HG03457 (cell line): Measurements from ENCODE around the gene AKR1C1.
"Not testable (repeated sequence)": the region's sequence is repeated elsewhere in the genome, so short reads cannot be mapped to it uniquely, and the experiment has no call there.

Experiments
- ATAC-seq: cut with Tn5 transposase; IDR thresholded peaks from one replicate; pipeline ENCODE4 v1.9.1; 2021; ENCODE audit warnings: moderate number of reproducible peaks; ENCODE audit not compliant: unreplicated experiment

Gene AKR1C1

DNA sequence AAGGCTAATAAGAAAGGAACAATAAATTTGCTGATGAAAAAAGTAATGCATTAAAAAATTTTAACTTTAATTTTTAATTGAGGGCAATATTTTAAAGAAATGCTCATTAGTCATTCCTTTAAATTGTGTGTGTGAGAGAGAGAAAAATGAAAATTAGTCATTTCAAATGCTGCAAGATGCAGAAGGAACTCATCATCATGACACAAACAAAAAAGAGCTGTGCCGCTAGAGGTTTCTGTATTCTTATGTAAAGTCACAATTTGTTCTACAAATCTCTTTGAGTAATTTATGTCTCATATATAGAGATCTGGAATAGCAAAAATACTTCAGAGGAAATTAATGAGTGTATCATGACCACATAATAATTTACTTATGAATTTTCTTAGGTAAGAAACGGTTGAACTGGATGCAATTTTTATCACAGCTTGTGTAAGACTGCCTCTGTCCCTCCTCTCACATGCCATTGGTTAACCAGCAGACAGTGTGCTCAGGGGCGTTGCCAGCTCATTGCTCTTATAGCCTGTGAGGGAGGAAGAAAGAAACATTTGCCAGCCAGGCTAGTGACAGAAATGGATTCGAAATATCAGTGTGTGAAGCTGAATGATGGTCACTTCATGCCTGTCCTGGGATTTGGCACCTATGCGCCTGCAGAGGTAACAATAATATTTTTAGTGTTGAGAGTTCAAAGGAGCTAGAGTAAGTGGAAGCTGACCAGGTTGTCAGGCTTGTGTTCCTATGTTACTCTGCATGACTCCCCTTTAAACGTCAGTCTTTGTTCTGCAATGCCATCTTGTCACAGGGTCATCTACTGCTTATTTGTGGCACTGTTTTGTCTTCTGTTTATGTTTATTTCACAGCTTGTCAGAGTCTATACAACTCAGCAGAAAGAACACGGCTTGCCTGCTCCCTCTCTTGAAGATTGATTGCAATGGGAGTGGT, at the start of gene AKR1C1:
TSS of gene AKR1C1 (plus strand) at position 540 of the 939 bp plus-strand sequence. CDS start at position 570, 30 bp downstream.
- not testable (repeated sequence) for ATAC-seq

DNA sequence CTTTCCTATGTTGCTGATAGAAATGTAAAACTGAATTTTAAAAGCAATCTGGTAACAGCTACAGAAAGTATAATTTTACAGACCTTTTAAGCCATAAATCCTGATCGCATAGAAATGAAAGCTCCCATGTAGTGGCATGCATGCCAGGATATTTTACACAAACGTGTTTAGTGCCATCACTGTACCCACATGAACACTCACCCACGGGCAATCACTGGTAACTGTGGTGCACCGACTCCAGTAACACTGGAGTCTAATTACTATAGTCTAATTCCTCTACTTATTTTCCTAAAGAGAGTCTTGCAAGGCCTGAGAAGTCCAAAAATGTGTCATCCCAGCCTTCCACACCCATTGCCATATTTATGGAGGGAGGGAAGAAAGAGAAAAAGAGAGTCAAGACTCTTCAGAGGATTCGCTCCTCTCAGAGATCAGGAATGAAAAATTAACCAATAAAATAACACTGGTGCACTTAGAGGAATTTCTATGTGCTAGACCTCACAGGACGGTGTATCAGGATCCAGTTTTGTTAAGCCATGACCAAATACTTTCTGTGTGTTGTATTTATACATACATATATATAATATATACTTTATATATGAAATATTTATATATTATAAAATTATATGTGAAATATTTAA, 48.9 kb upstream of the AKR1C1 start:
- ATAC-seq, result no peak

DNA sequence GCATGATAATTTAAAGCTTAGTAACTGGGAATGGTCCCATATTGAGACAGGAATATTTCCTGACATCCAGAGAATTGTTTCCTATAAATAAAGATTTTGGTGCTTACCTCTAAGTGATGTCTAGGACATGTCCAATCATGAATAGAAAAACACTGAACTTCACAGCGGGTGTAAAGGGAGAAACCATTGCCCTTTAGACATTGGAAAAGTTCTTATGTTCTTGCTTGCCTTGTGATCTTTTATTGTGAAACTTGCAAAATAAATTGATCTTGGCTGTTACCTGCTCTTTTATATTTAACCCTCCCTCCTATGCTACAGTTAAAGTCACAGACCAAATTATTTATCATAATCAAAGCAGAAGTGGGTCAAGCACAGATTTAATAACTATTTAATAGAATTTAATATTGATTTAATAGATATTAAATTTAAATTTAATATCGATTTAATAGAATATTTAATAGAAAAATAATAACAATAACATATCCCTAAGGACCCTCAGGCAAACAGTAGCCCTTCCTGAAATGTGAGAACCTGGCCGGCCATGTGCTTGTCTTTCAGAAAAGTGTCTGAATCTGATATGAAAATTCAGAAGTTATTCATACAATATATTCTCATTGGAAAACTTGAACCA, 47.0 kb upstream of the AKR1C1 start:
- no peak for ATAC-seq

DNA sequence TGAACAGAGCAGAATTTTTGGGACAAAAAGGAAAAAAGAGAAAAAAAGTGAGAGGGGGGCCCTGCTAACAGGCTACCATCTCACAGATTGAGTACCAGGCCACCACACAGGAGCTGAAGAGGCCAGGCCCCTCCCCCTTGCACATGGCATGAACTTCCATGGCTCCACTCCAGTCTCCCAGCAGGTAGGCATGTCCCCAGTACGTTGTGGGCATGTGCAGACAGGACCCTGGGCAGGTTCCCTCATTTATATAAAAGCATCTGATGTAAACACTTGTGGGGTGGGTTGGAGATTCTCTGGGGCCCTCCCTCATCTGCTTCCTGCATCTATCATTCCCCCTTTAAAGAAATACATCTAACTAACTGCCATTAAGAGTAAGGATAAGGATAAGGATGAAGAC, 45.0 kb upstream of the AKR1C1 start:
- no peak for ATAC-seq

DNA sequence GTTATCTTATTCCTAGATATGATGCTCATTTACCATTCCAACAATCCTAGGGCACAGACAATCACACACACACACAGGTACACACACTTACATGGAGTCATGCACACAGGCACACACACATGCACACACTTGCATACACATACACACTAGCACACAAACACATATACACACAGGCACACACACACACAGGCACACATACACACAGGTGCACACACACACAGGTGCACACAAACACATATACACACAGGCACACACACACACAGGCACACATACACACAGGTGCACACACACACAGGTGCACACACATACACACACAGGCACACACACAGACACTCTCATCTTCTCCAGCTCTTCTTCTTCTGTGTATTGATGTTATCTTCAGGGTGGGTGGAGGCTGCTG, 38.7 kb upstream of the AKR1C1 start:
- not testable (repeated sequence) for ATAC-seq

DNA sequence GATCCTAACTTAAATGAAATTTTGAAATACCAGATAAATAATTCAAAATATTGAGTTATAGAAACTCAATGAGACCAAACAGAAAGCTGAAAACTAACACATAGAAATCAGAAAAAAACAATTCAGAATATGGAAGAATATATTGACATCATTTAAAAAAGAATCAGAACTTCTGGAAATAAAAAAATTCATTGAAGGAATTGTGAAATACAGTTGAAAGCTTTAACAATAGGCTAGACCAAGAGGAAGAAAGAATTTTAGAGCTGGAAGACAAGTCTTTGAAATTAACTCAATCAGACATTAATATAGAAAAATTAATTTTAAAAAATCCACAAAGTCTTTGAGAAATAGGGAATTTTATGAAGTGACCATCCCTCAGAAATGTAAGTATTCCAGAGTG, 36.8 kb upstream of the AKR1C1 start:
- ATAC-seq, result no peak

DNA sequence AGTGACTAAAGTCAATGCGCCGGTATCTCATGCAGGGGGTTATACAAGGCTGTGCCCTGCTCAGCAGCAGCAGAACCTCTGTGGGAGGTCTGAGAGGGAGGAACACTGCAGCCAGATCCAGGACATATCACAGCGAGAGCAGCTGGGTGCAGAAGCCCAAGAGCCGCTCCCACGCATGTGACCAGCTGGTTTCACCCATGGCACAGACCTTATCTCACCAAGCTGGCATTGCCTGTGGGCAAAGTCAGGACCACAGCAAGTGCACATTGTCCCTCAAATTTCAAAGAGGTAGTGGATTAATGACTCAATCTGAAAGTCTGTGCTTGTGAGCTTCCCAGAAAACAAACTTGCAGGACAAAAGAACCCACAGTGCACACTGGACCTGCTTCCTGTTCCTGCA, 31.6 kb upstream of the AKR1C1 start:
- no peak for ATAC-seq

DNA sequence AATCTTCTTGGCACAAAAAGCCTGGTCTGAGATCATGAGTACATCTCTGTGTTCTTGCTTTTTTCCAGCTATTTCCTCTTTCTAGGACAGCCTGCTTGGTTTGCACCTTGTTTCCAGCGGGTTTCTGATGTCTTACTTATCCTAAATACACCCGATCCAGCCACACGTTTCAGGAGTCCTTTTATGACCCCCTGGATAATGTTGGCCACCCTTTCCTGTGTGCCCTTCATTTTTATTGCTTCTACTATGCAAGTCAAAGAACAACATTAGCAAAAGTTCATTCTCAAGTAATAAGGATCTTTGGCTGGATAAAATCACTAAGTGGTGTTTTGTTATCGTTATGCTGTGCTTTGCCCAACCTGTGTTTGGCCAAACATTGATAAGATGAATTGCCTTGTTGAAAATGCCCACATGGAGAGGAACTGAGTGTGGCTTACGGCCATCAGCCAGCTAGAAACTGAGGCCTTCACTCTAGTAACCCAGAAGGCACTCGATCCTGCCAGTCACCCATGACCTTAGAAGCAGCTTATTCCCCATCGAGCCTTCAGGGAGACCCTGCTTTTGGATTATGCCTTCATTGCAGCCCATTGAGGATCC, 28.7 kb upstream of the AKR1C1 start:
- no peak for ATAC-seq

DNA sequence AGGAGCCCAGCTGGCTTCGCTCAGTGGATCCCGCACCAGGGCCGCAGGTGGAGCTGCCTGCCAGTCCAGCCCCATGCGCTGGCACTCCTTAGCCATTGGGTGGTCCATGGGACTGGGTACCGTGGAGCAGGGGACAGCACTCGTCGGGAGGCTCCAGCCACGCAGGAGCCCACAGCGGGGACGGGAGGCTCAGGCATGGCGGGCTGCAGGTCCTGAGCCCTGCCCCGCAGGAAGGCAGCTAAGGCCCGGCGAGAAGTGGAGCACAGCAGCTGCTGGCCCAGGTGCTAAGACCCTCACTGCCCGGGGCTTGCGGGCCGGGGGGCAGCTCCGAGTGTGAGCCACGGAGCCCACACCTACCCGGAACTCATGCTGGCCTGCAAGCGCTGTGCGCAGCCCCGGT, 25.9 kb upstream of the AKR1C1 start:
- ATAC-seq, result no peak

DNA sequence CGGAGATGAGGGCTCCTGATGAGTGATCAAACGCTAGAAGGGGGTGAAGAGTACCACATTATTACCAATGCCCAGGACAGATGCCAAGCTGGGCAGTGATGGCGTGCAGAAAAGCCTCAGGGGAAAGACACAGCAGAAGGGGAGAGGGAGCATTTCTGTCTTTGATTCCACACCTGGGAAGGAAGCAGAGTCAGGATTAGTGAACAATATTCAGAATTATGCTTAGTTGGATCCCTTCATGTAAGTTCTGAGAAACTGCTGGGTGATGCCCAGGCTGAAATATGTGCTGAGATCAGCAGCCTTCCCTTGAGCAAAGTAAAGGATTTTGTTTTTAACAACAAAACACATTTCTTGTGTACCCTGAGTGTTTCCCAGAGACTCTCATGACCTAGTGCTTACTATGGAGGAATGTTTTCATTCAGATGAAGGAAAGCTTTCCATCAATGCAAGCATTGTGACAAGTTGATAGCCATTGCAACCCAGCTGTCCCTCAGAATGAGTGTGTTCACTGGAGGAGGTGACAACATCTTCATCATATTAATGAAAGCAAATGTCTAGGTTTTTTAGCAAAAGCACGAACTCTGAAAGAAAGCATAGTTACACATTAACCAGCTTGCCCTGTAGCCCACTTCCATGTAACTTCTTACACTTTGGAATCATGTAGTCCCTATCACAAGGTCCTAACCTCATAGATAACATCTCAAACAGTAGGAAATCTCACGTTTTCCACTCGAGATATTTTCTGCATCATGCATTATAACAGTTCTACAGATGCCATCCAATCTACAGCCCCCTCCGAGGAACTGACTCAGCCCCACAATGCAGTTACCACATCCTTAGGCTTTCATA, 23.8 kb upstream of the AKR1C1 start:
- no peak for ATAC-seq

DNA sequence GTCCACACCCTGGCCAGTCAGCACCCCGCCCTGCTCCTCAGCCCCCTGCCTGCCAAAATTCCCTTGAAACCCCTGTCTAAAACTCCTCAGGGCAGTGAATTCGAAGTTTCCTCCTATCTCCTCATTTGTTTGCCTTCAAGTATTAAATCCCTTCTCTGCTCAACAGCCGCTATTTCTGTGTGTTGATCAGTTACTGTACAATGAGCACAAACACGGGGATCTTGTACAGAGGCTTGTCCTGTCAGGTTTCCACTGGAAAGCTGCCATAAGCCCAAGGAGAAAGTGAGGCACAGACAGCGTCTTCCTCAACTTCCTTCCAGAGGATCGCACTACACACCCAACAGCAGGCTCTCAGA, 23.2 kb upstream of the AKR1C1 start:
- ATAC-seq, result not testable (repeated sequence)

DNA sequence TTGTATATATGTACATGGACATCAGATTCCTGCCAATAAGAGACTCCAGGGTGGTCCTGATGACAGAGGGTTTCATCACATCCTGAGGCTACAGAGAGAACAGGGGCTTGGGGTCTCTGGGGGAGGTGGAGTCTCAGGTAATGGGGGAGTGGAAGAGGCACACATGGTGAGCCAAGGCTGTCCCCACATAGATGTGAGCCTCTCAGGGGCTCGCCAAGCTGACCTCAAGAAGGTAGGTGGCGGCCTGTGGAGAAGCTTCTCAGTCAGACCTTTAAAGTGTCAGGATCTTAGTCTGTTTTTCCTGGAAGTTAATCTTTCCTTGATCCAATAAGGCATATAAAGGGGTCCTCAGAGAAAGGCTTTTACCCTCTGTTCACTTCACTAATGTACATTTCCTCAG, 22.3 kb upstream of the AKR1C1 start:
- ATAC-seq, result not testable (repeated sequence)

DNA sequence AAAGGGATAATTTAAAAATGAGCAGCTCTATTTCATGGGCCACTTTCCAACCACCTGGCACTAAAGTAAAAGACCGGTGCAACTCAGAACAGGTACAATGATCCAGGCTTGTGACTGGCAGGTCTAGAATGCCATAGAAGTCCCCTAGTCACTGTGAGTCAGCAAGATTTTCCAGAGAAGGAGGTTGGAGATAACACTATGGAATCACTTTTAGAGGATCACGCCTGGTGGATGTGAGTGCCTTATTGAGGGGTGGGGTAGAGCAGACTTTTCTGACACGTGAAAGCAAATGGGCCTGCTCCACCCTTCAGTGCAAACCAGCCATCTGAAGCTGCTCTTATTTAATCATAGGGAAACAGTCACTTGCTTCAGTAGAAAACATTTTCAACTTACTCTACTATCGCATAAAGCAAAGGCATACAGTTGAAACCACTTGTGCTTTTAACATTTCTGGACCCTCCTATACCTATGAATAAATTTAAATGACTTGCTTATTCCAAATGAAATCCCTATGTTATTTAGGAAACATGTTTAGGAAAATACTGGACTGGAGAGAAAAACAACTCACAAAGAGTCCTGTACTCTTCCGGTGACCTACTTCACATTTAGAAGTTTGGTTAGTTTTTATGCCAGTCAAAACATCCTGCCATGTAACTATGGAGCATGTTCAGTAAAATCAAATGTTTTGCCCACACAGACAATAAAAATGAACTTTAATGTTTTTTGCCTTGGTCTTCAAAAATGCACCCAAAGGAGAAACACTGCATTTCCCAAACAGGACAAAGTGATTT, 21.5 kb upstream of the AKR1C1 start:
- no peak for ATAC-seq

DNA sequence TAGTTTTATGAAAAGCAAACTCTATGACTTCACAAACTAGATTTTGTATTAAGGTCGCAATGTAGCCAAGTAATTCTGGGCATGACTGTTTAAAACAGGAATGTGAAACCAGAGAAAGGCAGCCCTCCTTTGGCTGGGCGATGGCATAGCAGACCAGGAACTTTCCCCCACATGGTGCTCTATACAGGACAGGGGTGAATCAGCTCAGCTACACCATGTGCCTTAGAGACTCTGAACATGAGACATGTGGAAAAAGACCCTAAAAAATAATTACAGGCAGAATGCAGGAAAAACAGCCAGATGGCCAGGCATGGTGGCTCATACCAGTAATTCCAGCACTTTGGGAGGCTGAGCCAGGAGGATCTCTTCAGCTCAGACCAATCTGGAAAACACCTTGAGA, 20.3 kb upstream of the AKR1C1 start:
- not testable (repeated sequence) for ATAC-seq

DNA sequence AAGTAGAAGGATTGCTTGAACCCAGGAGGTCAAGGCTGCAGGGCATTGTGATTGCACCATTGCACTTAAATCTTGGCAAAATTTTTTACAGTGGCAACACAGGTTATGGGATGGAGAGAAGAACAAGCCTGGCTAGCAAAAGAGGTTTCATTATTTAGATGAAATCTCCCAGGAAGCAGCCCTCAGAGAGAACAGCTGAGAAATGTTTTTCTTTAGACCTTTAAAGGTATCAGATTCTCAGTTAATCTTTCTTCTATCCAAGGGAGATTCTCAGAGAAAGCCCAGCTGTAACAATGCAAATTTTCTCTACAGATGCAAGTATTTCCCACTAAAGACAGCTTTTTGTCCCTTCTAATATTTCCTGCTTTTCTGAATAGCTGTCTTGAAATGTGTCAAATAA, 19.8 kb upstream of the AKR1C1 start:
- not testable (repeated sequence) for ATAC-seq

DNA sequence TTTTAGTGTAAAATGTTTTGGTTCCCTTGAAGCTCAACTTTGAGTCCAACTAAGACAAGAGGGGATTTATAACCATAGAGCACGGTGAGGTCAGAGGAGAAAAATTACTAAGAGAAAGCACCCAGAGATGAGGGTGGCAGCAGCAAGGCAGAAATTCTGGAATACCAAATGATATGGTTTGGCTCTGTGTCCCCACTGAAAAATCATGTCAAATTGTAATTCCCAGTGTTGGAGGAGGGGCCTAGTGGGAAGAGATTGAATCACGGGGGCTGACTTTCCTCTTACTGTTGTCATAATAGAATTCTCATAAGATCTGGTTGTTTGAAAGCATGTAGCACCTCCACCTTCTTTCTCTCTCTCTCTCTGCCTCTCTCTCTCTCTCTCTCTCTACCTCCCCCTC, 19.4 kb upstream of the AKR1C1 start:
- no peak for ATAC-seq

DNA sequence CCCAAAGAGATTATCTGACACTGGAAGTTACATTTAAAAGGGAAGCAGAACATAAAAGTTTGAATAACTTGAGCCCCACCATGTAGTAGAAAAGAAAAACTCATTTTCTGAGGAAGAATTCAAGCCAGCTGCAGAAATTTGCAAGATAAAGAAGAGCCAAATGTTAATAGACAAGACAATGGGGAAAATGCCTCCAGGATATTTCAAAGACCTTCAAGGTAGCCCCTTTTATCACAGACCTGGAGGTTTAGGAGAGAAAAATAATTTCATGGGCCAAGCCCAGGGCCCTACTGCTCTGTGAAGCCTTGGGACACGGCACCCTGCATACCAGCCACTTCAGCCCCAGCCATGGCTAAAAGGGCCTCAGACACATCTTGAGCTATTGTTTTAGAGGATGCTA, 18.4 kb upstream of the AKR1C1 start:
- no peak for ATAC-seq

DNA sequence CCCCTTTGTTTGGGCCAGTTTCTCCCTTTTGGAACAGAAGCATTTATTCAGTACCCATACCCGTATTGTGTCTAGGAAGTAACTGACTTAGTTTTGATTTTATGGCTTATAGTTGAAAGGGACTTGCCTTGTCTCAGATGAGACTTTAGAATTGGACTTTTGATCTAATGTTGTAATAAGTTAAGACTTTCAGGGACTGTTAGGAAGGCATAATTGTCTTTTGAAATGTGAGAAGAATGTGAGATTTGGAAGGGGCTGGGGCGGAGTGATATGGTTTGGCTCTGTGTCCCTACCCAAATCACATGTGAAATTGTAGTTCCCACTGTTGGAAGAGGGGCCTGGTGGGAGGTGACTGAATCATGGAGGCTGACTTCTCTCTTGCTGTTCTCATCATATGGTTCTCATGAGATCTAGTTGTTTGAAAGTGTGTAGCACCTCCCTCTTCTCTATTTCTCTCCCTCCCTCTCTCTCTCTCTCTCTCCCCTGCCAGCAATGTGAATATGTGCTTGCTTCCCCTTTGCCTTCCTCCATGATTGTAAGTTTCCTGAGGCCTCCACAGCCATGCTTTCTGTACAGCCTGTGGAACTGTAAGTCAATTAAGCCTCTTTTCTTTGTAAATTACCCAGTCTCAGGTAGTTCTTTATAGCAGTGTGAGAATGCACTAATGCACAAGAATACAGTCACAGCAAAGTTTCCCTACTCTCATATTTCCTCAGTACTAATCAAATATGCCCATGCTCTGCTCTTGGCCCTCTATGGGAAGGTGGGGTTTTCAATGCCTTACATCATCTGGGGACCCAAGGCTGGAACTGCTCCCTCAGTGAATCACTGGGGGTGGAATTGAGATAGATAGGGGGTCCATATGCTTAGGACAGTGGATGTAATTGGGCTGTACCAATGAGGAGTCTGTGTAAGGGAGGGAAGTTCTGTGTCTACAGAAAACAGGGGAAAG, 17.2 kb upstream of the AKR1C1 start:
- ATAC-seq, result no peak
